GM19397 (cell line): ENCODE data around the gene CEP78.

Experiments
- ATAC-seq: cut with Tn5 transposase; IDR thresholded peaks from one replicate; pipeline ENCODE4 v1.9.1; 2021; ENCODE audit warnings: mild to moderate bottlenecking, moderate library complexity; ENCODE audit not compliant: unreplicated experiment

CEP78 gene

GRCh38 chr9:78306222-78307076 is 70.6 kb downstream of the CEP78 start:
- ATAC-seq: no peak

GRCh38 chr9:78307360-78307759 is 71.5 kb downstream of the CEP78 start:
- ATAC-seq: no peak

GRCh38 chr9:78309066-78309465 is 73.2 kb downstream of the CEP78 start:
- ATAC-seq: no peak

- no peak for ATAC-seq
These were observed 75.2 kb downstream of the CEP78 start for GRCh38 chr9:78311075-78311474.

GRCh38 chr9:78311886-78312524 is 76.1 kb downstream of the CEP78 start:
- no peak for ATAC-seq

- ATAC-seq: no peak
These were observed 78.7 kb downstream of the CEP78 start for GRCh38 chr9:78314550-78314949.

- no peak for ATAC-seq
These were observed 79.3 kb downstream of the CEP78 start for GRCh38 chr9:78314953-78315870.

GRCh38 chr9:78316166-78316892 is 80.5 kb downstream of the CEP78 start:
- ATAC-seq: no peak

- ATAC-seq: no peak
These were observed 83.5 kb downstream of the CEP78 start for GRCh38 chr9:78319197-78320029.

GRCh38 chr9:78320030-78320693 is 84.3 kb downstream of the CEP78 start:
- no peak for ATAC-seq

GRCh38 chr9:78320875-78321496 is 85.1 kb downstream of the CEP78 start:
- ATAC-seq: no peak

GRCh38 chr9:78321505-78321904 is 85.6 kb downstream of the CEP78 start:
- no peak for ATAC-seq

GRCh38 chr9:78324068-78324650 is 88.3 kb downstream of the CEP78 start:
- ATAC-seq: no peak

- ATAC-seq: no peak
These were observed 88.8 kb downstream of the CEP78 start for GRCh38 chr9:78324682-78325081.

- ATAC-seq: no peak
These were observed 89.5 kb downstream of the CEP78 start for GRCh38 chr9:78325343-78325742.

- no peak for ATAC-seq
These were observed 90.0 kb downstream of the CEP78 start for GRCh38 chr9:78325846-78326360.

- ATAC-seq: no peak
These were observed 90.7 kb downstream of the CEP78 start for GRCh38 chr9:78326564-78326963.
